HPDE6-E6E7 (cell line): ENCODE data around the gene FAM131B.
A peak's percentile ranks its signal among the peaks of the same experiment; 100 is the strongest.
"Not testable (repeated sequence)": the region's sequence is repeated elsewhere in the genome, so short reads cannot be mapped to it uniquely, and the experiment has no call there.

Source experiments
- DNase-seq: peaks from one replicate; pipeline ENCODE4 v3.0.0; 2011; ENCODE audit warnings: missing footprints; ENCODE audit errors: extremely low spot score

Gene FAM131B

DNA sequence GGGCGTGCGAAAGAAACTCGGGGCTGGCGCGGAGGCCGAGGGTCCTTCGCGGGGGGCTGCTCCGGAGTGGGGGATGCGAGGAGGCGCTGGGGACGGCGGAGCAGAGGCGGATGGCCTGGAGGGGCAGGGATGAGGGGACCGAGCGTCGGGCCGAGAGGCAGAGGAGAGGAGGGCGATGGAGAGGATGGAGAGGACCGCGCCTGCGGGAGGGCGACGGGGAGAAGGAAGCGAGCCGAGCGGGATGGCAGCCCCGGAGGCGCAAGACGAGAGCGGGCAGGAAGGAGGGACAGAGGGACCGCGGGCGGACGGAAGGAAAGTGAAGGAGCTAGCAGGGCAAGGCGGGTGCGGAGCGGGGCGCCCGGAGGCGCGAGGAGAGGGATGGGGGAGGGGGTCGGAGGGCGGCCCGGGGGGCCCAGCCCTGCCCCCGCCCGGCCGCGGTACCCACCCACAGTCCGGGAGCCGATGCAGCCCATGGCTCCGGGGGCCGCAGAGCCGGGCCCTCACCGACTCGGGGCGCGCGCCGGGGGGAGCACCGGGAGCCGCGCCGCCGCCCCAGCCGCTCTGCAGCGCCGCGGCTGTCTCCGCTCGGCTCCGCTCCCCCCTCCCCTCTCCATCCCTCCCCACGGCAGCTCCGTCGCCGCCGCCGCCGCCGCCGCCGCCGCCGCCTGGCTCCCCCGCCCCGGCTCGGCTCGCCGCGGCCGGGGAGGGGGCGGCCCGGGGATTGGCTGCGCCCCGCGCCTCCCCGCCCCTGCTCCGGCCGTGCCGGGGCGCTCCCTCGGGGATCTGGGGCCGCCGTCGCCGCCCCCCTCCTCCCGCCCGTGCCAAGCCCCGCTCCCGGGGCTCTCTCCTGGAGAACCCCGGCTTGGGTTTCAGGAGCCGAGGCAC, at the start of gene FAM131B:
Gene FAM131B (minus strand): TSS at position 583 of the 885 bp plus-strand sequence. CDS start 110 bp downstream, at position 473.
- no peak for DNase-seq

DNA sequence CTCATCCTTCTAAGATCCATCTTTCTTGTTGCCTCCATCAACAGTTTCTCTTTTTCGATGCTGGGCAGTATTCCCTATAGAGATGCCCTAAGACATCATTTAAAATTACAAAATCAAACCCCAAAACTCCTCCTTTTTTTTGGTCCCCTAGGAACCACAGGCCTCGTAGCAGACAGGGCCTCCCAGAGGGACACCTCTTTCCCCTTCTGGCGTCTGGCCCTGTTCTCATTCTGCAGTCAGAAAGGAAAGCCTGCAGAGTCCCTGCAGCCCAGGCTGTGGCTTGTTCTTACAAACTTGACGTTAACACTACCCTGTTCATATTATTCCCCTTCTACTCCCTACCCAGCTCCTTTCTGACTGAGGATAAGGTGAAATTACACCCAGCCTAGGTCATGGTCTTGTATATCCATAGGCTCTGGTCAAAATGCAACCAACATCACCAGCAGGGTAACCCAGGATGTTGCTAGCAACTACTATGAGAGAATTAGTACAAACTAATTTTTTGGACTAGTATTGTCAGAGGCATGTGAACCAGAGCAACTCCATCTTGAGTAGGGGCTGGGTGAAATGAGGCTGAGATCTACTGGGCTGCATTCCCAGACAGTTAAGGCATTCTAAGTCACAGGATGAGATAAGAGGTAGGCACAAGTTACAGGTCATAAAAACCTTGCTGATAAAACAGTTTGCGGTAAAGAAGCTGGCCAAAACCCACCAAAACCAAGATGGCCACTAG, 49.6 kb upstream of the FAM131B start:
- DNase-seq, result no peak

- DNase-seq, result no peak
Measured at GRCh38 chr7:143410521-143411004, 48.0 kb upstream of the FAM131B start.

GRCh38 chr7:143408686-143409561, 46.4 kb upstream of the FAM131B start, which contains the start of gene EPHA1:
Gene EPHA1 (minus strand): TSS chr7:143408856. CDS start chr7:143408805, 51 bp downstream.
- DNase-seq, result peak; percentile 98

DNA sequence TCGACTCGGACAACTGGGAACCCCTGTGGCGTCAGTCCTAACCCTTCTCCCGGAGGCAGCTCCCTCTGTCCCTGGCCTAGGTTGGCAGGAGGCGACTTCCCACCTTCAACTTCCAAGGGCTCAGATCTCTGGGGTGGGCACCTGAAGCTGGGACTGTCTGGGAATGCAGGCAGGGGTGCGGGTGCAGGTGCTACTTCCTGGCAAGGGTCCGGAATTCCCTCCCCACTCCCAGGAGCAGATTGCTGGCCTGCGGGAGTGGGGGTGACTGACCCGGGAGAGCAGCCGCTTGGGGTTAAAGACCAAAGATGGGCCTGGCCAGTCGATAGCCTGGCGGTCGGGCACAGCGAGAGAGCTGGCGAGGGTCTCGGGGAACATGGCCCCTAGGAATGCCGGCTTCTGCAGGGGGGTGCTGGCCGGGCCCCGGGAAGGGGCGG, 45.8 kb upstream of the FAM131B start:
- no peak for DNase-seq

- no peak for DNase-seq
Measured at GRCh38 chr7:143407287-143408251, 45.1 kb upstream of the FAM131B start.

- no peak for DNase-seq
Measured at GRCh38 chr7:143406002-143406357, 43.5 kb upstream of the FAM131B start.

GRCh38 chr7:143405173-143406001, 42.9 kb upstream of the FAM131B start:
- DNase-seq, result no peak

DNA sequence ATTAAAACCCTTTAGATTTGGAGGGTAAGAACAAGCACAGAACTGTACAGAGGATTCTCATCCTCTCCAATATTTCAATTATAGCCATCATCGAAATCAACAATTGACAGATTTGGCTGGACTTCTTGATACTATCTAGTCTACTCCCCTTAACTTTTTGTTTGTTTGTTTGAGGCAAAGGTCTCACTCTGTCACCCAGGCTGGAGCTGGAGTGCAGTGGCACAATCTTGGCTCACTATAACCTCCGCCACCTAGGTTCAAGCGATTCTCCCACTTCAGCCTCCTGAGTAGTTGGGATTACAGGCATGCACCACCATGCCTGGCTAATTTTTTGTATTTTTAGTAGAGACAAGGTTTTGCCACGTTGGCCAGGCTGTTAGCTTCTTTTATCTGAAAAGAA, 39.7 kb upstream of the FAM131B start:
- not testable (repeated sequence) for DNase-seq

DNA sequence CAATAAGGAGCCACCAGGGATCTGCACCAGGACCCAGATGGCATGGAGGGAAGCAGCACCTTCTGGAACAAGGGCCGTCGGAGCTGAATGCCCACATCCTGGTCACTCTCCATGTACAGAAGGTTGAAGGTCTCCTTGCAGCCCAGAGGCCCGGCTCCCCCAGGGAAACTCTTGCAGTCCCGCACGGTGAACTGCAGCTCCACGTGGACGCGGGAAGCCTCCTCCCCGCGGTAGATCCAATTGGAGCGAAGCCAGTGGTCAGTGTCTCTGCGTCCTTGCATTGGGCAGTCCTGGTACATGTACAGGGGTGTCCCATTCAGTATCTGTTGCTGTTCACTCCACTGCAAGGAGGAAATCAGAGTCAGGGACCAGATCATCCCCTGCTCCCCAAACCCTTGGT, 38.8 kb upstream of the FAM131B start:
- no peak for DNase-seq

GRCh38 chr7:143399642-143400041, 37.1 kb upstream of the FAM131B start:
- no peak for DNase-seq

DNA sequence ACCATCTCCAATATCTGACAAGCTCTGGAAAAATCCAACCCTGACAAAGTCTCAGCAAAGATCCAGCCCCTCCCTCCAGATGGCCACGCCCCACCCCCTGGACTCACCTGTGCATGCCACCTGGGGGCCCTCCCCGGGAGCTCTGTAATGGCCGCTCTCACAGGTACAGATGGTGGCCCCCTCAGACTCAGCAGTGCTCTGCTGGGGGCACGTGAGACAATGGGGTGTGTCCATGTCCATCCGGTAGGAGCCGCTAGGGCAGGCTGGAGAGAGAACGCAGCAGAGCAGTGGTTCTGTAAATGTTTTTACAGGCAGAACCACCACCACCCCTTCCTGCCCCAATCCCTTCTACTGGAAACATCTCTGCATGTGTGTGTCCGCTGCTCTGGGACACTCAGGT, 36.6 kb upstream of the FAM131B start:
- no peak for DNase-seq

GRCh38 chr7:143398616-143399015, 36.1 kb upstream of the FAM131B start:
- no peak for DNase-seq

- no peak for DNase-seq
Measured at GRCh38 chr7:143397710-143398530, 35.4 kb upstream of the FAM131B start.

GRCh38 chr7:143396625-143397556, 34.4 kb upstream of the FAM131B start:
- no peak for DNase-seq

- DNase-seq, result no peak
Measured at GRCh38 chr7:143396182-143396581, 33.7 kb upstream of the FAM131B start.
